Left lung (tissue), 10 donors: ENCODE measurements around the gene CLN5. TPM values are rescaled to one million over a fixed set of nuclear protein-coding genes. Genes with fewer than 3 reads are reported as not detected.

ENCODE experiments used
- ATAC-seq: fragments of 200-7000 bp; cut with Tn5 transposase; one replicate; pipeline ENCODE4 v1.9.1; 2020; ENCODE audit warnings: moderate library complexity
- DNase-seq, 4 donors: peaks; one replicate each; pipeline ENCODE4 v3.0.0-alpha.2; 2013 to 2020
- H3K27ac ChIP-seq, 2 donors: fragments of 200-600 bp; sonication (generic) in 1 of 2; one replicate each; pipeline versions ENCODE4 v1.5.0 to v1.8.0; 2020 to 2021
- H3K27me3 ChIP-seq, 2 donors: fragments of 200-600 bp; sonication (generic) in 1 of 2; one replicate each; pipeline versions ENCODE4 v1.5.0 to v1.8.0; 2020 to 2021
- H3K36me3 ChIP-seq, 2 donors: fragments of 200-600 bp; sonication (generic) in 1 of 2; one replicate each; pipeline versions ENCODE4 v1.5.0 to v1.8.0; 2020 to 2021
- H3K4me1 ChIP-seq, 2 donors: fragments of 200-600 bp; one replicate each; pipeline ENCODE4 v1.8.0; 2021
- H3K4me3 ChIP-seq, 2 donors: fragments of 200-600 bp; sonication (generic) in 1 of 2; one replicate each; pipeline versions ENCODE4 v1.5.0 to v1.8.0; 2020 to 2021; ENCODE audit warnings: mild to moderate bottlenecking in 1 of 2
- H3K9me3 ChIP-seq, 2 donors: fragments of 200-600 bp; sonication (generic) in 1 of 2; one replicate each; pipeline versions ENCODE4 v1.5.0 to v1.8.0; 2020 to 2021
- CTCF ChIP-seq, 2 donors: fragments of 200-600 bp; sonication (generic) in 1 of 2; IDR thresholded peaks; one replicate each; pipeline versions ENCODE4 v1.5.0 to v1.8.0; 2021; ENCODE audit warnings: antibody characterized with exemption in 2 of 2
- intact Hi-C, 2 donors: fragments of 100-400 bp; cut with DNase I; formaldehyde crosslinking; loops; one replicate each; pipeline versions ENCODE4 v1.11.2 to v1.14.2; 2022
- polyA plus RNA-seq, 6 donors: library from polyadenylated mRNA; unstranded; fragments of 120-200 nt; gene quantifications; one replicate each; pipeline ENCODE4 v1.2.1, GENCODE V29; 2013; ENCODE audit not compliant: insufficient read length in 6 of 6
- total RNA-seq, 2 donors: library from RNA; stranded (reverse); fragmentation: NEBNext Ultra II Directional; extraction: Animal tissue kit (Norgen Biotek cat#: 25700); gene quantifications; one replicate each; pipeline ENCODE4 v1.2.1, GENCODE V29; 2021
- donor health status: DM: no; HTN: yes; CAD: no.
- donor health status: DM: no; HTN: no; CAD: no.

CLN5 gene
- total and polyA plus RNA-seq, 8 donors: 34.0 to 43.4 (median 40.4) TPM

- H3K4me1 ChIP-seq: no peaks in the 10 kb centered on the region
- intact Hi-C loops: no loop called here
- ATAC-seq (no peak), DNase-seq (no peak)
- no peaks in the 10 kb centered on the region for H3K27me3 ChIP-seq
- H3K36me3 ChIP-seq: peaks cover 0 to 26% of the 10 kb centered on the region in 2 donors
- no peak for TF ChIP-seq CTCF (IDR thresholded peaks at IDR 0.05)
- no peak overlapping the region for H3K4me3 ChIP-seq
- H3K27ac ChIP-seq: no peak overlapping the region
- no peaks in the 10 kb centered on the region for H3K9me3 ChIP-seq
Observed at GRCh38 chr13:77040835-77041234, 49.0 kb downstream of the CLN5 start.

DNA sequence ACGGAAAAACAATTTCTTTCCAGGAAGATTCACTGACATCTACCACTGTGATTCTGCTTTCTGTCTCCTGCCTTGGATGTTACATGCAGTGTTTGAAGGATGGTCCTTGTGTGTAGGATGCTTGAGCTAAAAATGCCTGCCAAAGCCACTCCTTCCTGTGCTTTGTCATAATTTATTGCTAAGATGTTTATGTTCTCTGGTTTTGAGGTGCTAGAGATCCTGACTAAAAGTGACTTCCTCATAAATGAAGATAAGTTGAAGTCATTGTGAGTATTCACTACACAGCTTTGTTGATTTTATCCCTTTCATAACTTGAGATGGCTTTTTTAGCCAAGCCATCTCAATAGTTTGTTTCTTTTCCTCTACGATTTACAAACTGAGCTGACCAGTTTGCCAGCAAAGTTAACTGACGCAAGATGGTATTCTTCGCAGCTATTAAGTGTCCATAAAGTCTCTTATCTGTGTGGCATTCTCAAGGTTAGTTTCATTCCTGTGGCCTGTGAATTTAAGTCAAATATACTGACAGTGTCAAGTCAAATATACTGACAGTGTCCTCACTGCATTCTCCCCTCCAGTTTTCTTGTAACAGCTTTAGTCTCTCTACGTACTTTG, 50.8 kb downstream of the CLN5 start:
- Histone ChIP-seq H3K4me3 (no peak overlapping the region), H3K27me3 (no peaks in the 10 kb centered on the region), H3K36me3 (peaks cover 0 to 42% of the 10 kb centered on the region in 2 donors), H3K9me3 (no peaks in the 10 kb centered on the region), H3K4me1 (no peaks in the 10 kb centered on the region), H3K27ac (peak overlapping the region in 1 of 2 donors; percentile 2)
- intact Hi-C loops: no loop called here
- DNase-seq (no peak), ATAC-seq (peak; percentile 42)
- TF ChIP-seq CTCF (IDR thresholded peaks at IDR 0.05): no peak

DNA sequence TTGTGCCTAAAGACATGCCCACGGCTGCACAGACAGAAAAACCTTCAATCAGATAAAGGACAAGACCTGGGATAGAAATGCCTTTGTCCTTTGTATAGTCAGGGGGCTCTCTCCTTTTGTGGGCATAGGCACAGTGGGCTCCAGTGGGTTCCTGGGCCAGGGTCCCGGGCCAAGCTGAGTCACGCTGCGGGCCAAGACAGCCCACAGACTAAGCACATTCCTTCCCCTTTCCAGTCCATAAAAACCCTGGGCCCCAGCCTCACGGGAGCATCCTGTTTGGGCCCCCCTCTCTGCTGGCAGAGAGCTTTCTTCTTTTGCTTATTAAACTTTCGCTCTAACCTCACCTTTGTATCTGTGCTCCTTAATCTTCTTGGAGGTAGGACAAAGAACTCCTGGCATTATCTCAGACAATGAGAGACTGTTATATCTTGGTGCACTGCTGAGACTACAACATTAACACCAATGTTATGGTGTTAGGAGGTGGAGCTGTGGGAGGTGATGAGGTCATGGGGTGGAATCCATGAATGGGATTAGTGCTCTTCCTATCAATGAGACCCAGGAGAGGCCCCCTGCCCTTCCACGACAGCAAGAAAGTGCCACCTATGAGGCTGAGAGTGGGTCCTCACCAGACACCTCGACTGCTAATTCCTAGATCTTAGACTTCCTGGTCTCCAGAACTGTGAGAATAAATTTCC, 55.9 kb downstream of the CLN5 start:
- Histone ChIP-seq H3K27ac (no peak overlapping the region), H3K4me1 (peaks cover 0 to 15% of the 10 kb centered on the region in 2 donors), H3K4me3 (no peak overlapping the region), H3K9me3 (no peaks in the 10 kb centered on the region), H3K27me3 (no peaks in the 10 kb centered on the region), H3K36me3 (peaks cover 0 to 80% of the 10 kb centered on the region in 2 donors)
- ATAC-seq (no peak), DNase-seq (no peak)
- no peak for TF ChIP-seq CTCF (IDR thresholded peaks at IDR 0.05)
- intact Hi-C loops: no loop called here

DNA sequence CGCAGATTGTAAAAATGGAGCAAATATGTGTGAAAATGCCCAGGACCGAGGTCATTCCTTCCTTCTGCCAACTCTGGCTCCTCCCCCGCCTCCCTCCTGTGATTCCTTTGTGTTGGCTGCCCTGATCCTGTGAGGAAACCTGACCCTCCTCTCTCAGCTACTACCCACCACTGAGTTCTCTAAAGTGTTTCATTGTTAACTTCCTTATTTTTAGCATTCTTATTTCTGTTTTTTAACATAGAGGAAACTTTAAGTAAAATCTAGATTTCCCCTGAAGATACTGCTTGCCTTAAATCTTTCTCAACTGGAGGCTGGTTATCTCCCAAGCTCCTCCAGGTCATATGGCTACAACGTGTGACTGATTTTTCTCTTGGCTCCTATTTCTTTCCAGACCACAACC, 56.8 kb downstream of the CLN5 start:
- peak; percentile 51 for ATAC-seq
- no peak for TF ChIP-seq CTCF (IDR thresholded peaks at IDR 0.05)
- Histone ChIP-seq H3K4me1 (peaks cover 0 to 15% of the 10 kb centered on the region in 2 donors), H3K27ac (peak overlapping the region in 1 of 2 donors; percentile 46), H3K36me3 (peaks cover 0 to 82% of the 10 kb centered on the region in 2 donors), H3K9me3 (no peaks in the 10 kb centered on the region), H3K4me3 (no peak overlapping the region), H3K27me3 (no peaks in the 10 kb centered on the region)
- intact Hi-C loops: no loop called here
- no peak for DNase-seq

- TF ChIP-seq CTCF (IDR thresholded peaks at IDR 0.05): no peak
- intact Hi-C loops: no loop called here
- Histone ChIP-seq H3K27me3 (no peaks in the 10 kb centered on the region), H3K27ac (no peak overlapping the region), H3K9me3 (no peaks in the 10 kb centered on the region), H3K36me3 (peaks cover 0 to 84% of the 10 kb centered on the region in 2 donors), H3K4me3 (no peak overlapping the region), H3K4me1 (peaks cover 0 to 18% of the 10 kb centered on the region in 2 donors)
- DNase-seq: no peak
- ATAC-seq: no peak
Observed at GRCh38 chr13:77053192-77053591, 61.3 kb downstream of the CLN5 start.

Other genes starting within 250 kb of the CLN5 start
- gene KCTD12, start 105.7 kb upstream of the CLN5 start, total RNA-seq: 100 to 1,000 TPM; 153 to 193 TPM
- 100 to 1,000 TPM; 154 to 234 (median 185) TPM for gene KCTD12, start 105.7 kb upstream of the CLN5 start, polyA plus RNA-seq
- 1 to 10 TPM in 1 of 2 donors, not detected in 1; 1.6 TPM for gene ACOD1, start 43.6 kb upstream of the CLN5 start, total RNA-seq
- not detected for gene ACOD1, start 43.6 kb upstream of the CLN5 start, polyA plus RNA-seq
- 10 to 100 TPM; 38.8 to 46.1 TPM for gene FBXL3, start 35.1 kb downstream of the CLN5 start, total RNA-seq
- gene FBXL3, start 35.1 kb downstream of the CLN5 start, polyA plus RNA-seq: 10 to 100 TPM; 58.6 to 69.2 (median 62.5) TPM